ENCODE data around the gene PPP2R3B. TPM values are rescaled to one million over a fixed set of nuclear protein-coding genes. Genes with fewer than 3 reads are reported as not detected.
"Not testable (repeated sequence)": the region's sequence is repeated elsewhere in the genome, so short reads cannot be mapped to it uniquely, and the experiment has no call there.

PPP2R3B gene
- total RNA-seq, 2 experiments from 2014 or later: 25.2 to 26.9 TPM

DNA sequence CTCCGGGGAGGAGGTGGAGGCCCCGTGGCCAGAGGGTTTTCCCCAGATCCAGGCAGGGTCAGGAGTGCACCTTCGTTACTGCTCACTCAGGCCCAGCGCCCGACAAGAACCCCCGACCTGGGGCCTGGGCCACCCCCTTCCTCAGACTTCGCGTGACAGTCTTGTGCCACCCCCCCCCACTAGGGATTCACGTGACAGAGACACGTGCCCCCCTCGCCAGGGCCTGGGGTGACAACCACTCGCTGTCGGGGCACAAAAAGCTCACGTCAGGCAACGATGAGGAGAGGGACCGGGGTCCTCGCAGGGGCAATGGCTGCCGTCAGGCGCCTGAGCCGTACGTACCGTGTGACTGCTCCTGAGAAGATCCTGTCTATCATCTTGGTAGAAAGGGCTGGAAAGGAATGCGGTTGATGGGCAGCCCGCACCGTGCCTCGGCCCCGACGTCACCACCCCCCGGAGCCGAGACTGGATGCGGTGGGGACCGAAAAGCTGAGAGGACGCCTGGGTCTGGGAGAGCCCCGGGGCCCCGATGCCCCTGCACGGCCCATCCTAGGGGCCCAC, 45.1 kb downstream of the PPP2R3B start:
- ChIA-PET CTCF (no interaction called here), POLR2A (no interaction called here)

DNA sequence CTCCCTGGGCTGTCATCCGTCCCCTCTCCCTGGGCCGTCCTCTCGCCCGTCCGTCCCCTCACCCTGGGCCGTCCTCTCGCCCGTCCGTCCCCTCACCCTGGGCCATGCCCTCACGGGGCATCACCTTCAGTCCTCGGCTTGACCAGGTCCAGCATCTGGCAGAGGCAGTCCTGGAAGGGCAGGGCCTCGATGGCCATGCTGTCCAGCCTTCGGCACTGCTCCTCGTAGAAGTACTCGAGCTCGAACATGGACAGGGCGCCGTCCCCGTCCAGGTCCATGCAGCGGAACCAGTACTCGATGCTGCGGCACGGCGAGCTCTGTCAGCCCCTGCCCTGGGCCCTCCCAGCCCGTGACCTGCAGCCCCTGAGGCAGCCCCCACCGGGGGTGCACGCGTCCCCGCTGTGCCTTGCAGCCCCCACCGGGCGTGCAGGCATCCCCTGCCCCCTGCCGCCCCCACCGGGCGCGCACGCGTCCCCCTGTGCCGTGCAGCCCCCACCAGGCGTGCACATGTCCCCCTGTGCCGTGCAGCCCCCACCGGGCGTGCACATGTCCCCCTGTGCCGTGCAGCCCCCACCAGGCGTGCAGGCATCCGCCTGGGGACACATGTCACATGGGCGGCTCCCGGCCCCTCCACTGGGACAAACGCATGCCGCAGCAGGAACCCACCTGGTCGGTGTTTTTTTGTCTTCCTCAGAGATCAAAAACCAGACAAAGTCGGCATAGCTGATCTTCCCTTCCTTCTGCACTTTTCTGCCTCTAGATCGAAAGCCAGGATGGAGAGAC, 45.9 kb downstream of the PPP2R3B start:
- ChIA-PET POLR2A (no interaction called here), CTCF (no interaction called here)

DNA sequence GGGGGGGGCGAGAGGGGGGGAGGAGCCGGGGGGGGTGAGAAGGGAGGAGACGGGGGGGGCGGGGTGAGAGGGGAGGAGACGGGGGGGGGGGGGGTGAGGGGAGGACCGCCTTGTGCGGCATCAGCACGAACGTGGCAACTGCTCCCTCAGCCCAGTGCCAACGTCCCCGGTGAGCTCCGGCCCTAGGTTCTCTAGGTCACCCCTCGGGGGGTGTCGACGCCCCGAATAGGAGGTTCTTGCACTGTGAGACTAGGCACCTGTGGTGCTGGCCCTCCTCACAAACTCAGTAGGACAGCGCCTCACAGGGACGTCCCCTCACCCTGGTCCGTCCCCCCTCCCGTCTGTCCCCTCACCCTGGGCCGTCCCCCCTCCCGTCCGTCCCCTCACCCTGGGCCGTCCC, 46.6 kb downstream of the PPP2R3B start:
- CTCF ChIA-PET: no interaction called here
- POLR2A ChIA-PET: no interaction called here

DNA sequence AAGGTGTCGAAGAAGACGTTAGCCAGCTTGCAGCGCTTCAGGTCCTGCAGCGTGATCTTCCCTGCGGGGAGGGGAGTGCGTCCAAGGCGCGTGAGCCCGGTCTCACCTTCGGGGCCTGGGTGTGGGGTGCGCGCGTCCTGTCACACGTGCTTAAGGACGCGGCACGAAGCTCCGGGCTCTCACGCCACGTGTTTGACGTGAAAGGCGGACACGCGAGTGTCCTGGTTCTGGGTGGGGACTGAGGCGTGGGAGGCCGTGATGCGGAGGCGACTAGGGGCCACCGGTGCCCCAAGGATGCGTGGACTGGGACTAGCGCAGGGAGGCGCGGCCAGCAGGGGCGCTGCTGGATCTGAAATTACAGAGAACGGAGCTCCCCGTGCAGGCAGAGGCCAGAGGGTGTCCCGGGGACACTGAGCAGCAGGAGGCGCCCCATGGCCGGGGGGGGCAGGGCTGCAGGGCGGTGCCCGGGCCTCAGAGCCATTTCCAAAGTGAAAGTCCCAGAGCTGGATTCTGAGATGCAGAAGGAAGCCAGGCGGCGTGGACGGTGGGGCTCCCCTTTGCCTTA, 47.8 kb downstream of the PPP2R3B start:
- CTCF ChIA-PET: no interaction called here

DNA sequence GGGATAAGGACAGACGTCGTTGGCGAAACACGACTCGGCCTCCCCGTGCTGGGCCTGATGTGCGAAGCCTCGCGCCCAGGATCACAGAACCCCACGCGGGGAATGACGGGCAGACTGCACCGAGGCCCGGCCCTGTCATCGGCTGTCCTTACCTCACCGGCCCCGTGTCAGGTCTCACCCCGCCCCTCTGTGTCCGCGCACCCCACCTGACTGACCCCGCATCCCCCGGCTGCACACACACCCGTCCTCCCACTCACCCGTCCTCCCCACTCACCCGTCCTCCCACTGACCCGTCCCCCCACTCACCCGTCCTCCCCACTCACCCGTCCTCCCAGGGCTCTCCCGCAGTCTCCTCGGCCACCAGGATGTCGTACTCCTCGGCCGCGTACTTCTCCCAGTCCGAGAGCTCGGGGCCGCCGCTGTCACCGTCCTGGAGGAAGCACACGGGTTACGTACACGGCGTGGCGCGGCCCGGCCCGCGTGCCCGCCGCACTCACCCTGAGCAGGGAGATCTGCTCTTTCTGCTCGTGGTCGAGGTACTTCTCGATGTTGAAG, 48.3 kb downstream of the PPP2R3B start:
- POLR2A ChIA-PET: no interaction called here
- CTCF ChIA-PET: no interaction called here

More for the DNA sequence above, 47.8 kb downstream of the PPP2R3B start:
- POLR2A ChIA-PET: no interaction called here

DNA sequence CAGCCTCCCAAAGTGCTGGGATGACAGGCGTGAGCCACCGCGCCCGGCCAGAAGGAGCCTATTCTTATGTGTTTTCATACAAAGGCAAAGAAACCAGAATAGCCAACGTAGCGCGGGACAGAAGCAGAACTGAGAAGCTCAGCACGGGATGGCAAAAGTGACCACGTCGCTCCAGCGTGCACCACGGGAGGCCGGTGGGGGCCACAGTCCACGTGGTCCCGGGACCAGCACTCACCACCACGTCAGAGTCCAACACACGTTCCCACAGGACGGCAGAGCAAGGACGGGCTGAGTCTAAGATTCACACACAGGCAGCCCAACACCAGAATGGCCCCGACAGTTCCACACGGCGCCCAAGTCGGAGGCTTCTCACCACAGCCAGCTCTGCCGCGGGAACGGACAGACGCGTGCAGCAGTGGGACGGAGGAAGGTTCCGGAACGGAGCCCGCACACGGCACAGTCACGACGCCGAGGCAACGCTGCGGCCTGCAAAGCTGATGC, 49.3 kb downstream of the PPP2R3B start:
- CTCF ChIA-PET: no interaction called here

DNA sequence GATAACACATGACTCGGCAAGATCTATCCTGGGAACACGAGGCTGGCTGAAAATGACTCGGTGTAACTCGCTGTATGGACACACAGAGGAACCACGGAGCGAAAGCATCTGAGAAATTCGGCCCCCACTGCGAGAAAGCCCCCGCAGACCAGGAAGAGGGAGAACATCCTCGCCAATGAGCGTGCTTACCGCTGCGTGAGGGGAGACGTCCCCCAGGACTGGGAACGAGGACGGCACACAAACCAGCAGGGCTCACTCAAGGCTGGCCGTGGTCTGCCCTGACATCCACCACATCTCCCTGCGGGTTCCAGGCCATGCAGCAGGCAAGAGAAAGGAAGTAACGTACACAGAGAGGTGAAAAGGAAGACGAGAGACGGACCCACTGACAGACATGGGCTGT, 50.5 kb downstream of the PPP2R3B start:
- ChIA-PET CTCF (no interaction called here), POLR2A (no interaction called here)

More for the DNA sequence above, 49.3 kb downstream of the PPP2R3B start:
- POLR2A ChIA-PET: no interaction called here

DNA sequence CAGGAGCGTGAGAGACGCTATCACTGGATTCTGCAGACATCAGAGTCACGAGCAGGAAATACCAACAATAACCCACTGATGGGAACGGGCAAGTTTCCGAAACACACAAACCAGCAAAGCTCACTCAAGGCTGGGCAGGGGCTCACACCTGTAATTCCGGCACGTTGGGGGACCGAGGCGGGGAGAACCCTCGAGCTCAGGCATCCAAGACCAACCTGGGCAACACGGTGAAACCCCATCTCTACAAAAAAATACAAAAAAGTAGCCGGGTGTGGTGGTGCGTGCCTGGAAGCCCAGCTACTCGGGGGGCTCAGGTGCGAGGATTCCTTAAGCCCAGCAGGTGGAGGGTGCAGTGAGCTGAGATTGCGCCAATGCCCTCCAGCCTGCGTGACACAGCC, 51.0 kb downstream of the PPP2R3B start:
- CTCF ChIA-PET: no interaction called here
- POLR2A ChIA-PET: no interaction called here

DNA sequence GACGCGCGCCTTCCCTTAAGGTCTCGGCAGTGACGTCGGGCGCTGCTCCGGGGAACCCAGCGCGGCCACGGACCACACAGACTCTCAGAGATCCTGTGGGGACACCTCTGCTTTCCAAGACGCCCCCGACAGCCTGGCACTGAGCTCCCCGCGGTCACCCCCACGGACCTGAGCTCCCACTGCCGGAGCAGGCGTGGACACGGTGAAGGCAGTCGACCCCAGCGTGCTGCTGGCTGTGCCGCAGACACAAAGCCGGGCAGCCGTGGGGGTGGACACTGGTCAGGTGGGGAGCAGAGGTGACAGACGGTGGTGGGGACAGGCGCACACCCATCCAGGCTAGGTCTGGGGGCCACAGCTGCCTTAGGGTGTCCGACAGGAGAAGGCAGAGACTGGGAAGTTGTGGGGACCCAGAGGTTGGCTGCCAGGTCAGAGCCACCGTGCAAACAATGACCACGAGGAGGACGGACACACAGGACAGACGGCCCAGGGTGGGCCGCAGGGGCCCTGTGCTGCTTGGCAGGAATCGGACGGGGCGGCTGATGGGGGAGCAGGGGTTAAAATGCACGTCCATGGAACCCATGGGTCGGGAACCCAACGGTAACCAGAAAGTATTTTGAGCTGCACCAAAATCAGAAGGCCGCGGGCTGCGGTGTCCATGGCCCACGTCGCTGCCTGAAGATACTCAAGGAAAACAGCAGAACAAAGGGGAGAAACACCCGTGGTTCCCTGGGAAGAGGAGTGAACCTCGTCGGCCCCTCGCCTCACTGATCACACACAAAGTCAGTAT, 51.5 kb downstream of the PPP2R3B start:
- POLR2A ChIA-PET: no interaction called here
- CTCF ChIA-PET: no interaction called here

DNA sequence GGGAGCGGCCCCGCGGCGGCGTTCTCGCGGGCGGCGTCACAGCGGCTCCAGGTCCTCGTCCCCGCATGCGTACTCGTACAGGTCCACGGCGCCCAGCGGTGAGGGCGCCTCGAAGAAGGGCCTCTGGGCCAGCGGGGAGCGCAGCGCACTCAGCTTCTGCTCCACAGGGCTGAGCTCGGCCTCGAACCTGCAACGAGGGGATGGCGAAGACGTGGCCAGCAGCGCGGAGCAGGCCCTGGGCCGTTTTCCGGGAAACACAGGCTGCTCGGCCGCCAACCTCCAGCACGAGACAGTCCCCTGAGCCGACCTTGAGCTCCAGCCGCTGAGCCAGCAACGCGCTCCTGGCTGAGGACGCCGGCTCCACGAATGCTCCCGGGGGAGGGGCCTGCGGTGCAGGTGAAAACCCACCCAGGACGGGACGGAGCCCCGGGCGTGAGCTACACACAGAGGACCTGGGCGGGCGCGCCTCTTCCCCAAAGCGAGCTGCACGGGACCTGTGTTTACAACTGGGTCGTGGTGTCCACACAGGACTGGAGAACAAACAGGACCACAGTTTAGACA, 52.3 kb downstream of the PPP2R3B start:
- CTCF ChIA-PET: no interaction called here

DNA sequence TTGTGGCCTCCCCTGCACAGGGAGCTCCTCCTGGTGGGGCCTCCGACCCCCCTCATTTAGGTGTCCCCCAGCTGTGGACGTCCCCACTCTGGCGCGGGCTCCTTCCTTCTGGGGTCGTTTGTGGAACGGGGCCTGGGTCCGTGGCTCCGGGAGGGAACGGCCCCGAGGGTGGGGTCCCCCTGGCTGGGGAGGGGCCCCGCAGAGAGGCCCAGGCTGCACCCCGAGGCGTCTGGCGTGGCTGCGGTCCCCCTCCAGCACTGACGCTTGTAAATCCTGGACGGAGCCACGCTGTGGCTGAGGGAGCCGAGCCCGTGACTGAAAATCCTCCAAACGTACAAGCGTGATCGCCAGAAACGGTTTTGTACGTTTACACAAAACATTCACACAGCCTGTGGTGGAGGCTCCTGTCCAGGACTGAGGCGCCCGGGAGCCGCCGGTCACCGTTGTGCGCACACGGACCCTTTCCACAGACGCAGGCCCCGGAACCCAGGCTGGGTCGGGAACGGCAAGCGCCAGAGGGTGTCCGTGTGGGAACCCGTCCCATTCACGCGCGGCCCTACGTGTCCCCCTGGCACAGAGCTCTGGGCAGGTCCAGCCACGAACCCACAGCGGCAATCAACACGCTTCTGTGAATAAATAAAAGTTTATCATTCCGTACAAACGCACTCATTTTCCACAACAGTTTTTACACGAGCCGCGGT, 52.9 kb downstream of the PPP2R3B start:
- POLR2A ChIA-PET: no interaction called here
- CTCF ChIA-PET: no interaction called here

More for the DNA sequence above, 52.3 kb downstream of the PPP2R3B start:
- POLR2A ChIA-PET: no interaction called here

DNA sequence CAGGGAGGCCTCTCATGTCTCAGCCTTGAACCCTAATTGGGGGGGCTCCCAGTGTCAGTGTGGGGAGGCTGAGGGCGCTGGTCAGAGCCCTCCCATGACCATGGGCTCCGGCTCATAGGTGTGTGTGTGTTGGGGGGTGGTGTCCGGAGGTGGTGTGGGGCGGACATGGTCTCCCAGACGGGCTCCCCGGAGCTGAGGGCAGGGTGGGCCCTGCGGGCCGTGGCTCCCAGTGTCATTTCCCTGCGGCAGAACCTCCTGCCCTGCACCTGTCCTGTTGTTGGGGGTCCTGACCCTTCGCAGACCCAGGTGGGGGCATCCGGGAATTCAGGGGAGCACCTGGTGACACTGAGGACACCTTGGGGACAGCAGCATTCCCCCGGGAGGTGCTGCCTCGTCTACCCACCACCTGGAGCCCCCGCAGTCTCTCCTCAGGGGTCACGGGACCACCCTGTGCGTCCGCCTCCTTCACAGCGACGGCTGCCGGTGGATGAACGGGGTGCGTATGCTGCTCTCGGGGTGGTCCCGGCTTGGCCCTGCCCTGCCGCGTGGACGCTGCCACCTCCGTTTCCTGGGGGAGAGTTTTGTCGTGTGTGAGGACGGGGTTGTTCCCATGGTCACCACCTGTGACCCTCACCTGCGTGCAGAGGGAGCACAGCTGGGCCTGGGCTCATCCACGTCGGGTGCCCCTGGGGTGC, 53.6 kb downstream of the PPP2R3B start:
- POLR2A ChIA-PET: no interaction called here
- CTCF ChIA-PET: no interaction called here

DNA sequence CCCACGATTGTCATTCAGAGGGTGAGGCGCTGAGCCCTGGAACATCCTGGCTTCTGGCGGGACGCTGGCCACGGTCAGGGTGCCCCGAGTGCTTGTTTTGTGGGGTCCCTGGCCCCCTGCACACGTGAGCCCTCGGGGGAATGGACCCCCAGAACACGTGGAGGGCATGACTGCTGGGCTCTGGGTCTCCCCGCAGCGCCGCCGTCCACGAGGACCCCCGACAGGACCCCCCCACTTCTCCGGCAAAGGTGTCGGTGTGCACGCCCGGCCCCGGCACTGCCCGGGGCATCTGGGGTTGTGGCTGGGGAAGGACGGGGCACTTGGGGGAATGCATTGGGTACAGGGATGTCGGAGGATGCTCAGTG, 54.2 kb downstream of the PPP2R3B start:
- ChIA-PET CTCF (no interaction called here), POLR2A (no interaction called here)

DNA sequence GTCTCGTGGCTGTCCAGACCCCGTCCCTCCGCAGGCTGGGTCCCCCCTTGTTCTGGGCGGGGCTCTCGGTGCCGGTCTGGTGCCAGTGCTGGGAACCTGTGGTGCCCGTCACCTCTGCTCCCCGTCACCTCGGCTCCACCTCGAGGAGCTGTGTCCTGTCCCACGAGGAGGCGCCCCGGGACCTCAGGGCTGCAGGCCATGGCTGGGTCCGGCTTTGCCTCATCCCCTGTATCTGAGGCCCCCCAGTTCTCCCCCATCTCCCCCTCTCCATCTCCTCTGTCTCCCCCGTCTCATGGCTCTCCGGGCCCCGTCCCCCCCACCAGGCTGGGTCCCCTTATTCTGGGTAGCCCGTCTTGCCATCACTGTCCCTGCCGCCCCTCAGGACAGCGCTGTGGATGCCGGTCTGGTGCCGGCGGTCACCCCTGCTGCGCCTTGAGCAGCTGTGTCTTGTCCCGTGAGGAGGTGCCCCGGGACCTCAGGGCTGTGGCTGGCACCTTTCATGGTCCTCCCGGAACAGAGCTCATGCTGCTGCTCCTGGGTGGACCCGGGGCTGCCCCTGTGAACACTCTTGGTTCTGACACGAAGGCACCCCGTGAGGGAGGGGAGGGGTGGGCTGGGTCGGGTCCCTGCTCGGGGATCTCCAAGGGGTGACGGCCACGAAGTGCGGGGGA, 54.7 kb downstream of the PPP2R3B start:
- CTCF ChIA-PET: no interaction called here
- POLR2A ChIA-PET: no interaction called here

DNA sequence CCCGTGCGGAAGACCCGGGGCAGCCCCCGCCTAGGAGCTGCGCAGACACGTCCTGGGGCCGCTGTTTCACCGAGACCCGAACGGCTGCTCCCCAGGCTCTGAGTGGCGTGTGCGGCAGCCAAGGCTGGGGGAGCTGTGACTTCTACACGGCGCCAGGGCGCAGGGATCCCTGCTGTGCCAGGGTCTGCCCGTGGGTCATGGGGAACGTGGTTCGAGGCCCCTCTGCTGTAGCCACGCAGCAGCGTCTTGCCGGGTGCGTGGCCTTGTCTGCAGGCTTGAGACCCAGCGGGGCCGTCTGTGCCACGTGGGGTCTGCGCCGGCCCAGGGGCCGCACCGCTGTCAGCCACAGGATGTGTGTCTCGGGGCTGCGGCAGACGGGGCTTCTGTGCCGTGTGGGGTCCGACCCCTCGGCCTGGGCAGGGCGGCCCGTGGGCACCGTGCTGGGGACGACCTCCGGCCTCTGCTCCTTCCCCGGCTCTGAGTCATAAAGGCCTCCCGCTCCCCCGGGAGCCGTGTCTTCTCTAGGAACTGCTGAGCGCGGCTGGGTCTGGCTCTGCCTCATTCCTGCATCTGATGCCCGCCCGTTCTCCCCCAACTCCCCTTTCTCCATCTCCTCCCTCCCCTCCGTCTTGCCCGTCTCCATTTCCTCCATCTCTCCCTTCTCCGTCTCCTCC, 55.4 kb downstream of the PPP2R3B start:
- ChIA-PET POLR2A (no interaction called here), CTCF (no interaction called here)

DNA sequence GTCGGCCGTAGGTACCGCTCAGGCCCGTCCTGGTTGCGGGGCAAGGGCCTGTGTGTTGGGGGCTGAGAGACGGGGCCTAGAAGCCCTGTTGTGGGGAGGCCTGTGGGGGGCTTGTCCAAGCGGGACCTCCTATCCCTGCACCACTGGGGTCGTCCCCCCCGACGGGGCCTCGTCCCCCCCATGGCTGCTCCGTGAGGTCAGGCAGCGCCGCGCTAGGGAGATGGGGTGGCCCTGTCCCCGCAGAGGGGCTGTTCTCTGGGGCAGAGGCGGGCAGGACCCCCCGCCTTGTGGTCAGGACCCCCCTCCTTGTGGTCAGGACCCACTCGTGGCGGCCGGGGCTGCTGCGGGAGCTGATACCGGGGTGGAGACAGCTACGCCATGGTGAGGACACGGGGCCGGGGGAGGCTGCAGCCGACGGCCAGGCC, 56.0 kb downstream of the PPP2R3B start:
- POLR2A ChIA-PET: no interaction called here

DNA sequence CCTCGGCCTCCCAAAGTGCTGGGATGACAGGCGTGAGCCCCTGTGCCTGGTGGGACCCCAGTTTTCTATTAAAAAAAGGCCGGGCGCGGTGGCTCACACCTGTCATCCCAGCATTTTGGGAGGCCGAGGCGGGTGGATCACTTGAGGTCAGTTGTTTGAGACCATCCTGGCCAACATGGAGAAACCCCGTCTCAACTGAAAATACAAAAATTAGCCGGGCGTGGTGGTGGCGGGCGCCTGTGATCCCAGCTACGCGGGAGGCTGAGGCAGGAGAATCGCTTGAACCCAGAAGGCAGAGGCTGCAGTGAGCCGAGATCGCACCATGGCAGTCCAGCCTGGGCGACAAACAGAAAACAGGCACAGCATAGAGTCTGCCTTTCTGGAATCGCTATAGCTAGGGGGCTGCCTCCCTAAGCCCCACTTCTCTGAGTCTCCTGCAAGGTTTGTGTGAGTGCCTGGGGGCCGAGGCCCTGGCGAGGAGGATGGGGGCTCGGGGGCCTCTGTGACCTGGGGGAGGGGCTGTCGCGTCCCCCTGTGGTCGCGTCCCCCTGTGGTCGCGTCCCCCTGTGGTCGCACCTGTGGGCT, 56.5 kb downstream of the PPP2R3B start:
- POLR2A ChIA-PET, CTCF ChIA-PET: not testable (repeated sequence)

More for the DNA sequence above, 56.0 kb downstream of the PPP2R3B start:
- CTCF ChIA-PET: no interaction called here
